LNCAP (cell line): ENCODE data around the gene SFXN1.

Source experiments
- TF ChIP-seq, protein P1 (sequence below): fragments of 450-650 bp; IDR thresholded peaks from 2 replicates; pipeline ENCODE4 v1.5.1; 2017; ENCODE audit warnings: mild to moderate bottlenecking

Gene SFXN1

DNA sequence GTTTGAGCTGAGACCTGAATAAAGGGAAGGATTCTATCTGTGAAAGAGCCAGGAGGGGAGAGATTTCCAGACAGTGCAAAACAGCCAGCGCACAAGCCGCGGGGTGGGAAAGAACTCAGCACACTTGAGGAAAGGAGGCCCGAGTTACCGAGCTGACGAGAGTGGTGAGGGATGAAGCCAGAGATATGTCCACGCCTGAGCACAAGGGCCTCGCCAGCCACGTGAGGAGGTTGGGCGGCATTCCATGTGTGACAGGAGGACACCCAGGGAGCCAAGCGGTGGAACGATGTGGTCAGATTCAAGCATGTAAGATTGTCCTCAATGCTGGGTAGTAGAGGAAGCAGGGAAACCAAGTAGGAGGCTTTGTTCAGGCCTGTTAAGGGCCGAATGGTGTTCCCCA is 17.0 kb upstream of the SFXN1 start:
- TF ChIP-seq, protein P1, sequence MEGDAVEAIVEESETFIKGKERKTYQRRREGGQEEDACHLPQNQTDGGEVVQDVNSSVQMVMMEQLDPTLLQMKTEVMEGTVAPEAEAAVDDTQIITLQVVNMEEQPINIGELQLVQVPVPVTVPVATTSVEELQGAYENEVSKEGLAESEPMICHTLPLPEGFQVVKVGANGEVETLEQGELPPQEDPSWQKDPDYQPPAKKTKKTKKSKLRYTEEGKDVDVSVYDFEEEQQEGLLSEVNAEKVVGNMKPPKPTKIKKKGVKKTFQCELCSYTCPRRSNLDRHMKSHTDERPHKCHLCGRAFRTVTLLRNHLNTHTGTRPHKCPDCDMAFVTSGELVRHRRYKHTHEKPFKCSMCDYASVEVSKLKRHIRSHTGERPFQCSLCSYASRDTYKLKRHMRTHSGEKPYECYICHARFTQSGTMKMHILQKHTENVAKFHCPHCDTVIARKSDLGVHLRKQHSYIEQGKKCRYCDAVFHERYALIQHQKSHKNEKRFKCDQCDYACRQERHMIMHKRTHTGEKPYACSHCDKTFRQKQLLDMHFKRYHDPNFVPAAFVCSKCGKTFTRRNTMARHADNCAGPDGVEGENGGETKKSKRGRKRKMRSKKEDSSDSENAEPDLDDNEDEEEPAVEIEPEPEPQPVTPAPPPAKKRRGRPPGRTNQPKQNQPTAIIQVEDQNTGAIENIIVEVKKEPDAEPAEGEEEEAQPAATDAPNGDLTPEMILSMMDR = no peak

DNA sequence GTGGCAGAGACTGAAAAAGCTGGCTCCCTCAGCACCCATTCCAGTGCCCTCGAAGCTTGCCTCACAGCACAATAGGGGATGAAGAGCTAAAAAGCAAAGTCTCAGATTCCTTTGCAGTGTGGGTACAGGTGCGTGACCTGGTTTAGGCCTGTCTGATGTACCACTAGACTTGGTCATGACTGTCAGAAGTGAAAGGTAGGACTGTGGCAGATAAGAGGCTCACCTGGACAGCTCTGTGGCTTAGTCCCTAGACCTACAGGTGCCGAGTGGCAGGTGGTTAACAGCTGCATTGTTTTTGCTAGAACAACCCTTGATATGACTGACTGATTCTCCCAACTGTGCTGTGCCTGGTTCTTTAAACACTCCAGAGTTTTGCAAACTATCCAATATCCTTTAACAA is 14.7 kb upstream of the SFXN1 start:
- TF ChIP-seq, protein P1 = no peak

DNA sequence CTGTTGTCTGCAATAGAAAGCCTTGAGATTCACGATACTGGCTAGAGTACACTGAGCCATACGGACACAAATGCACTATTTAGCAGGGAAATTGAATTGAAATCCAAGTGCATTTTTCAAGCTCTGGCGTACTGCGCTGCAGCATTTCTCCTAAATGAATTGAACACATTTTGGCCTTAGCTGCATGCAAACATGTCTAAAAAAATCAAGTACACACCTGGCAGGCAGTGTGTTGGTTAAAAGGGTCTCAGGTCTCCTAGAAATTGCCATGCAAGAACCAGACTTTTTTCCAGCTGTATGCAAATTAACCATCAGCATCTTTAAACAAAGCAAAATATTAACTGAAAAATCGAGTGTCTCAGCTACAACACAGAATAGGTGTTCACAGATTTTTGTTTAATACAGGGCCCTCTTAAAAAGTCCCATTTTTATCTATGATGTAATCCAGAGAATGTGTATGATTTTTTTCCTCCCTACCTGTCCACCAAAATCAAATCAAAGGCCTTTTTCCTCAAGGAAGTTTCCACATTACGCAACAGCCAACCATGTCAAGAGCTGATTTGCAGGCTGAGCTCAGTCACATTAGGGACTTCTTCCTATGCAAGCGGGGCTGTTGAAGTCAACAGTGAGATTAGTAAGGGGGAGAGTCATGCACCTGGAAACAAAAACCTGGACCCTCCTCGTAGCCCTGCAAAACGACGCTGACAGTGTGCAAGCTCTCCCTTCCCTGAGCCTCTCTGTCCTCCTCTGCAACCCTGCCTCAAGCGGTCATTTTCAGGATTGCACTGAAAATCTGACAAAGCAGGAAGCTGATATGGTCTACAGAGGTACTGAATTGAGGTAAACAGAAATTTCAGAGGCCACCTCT is 14.1 kb upstream of the SFXN1 start:
- TF ChIP-seq, protein P1 = peak; percentile 66

DNA sequence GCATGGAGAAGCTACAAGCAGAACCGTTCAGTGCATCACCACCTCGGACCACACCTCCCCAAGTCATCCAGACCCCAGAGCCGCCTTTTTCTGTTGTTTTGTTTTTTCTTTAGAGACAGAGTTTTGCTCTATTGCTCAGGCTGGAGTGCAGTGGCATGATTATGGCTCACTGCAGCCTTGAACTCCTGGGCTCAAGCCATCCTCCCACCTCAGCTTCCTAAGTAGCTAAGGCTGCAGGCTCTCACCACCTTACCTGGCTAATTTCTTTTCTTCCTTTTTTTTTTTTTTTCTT is 13.5 kb upstream of the SFXN1 start:
- TF ChIP-seq, protein P1 = no peak; the same call in 1 of the 2 replicates

DNA sequence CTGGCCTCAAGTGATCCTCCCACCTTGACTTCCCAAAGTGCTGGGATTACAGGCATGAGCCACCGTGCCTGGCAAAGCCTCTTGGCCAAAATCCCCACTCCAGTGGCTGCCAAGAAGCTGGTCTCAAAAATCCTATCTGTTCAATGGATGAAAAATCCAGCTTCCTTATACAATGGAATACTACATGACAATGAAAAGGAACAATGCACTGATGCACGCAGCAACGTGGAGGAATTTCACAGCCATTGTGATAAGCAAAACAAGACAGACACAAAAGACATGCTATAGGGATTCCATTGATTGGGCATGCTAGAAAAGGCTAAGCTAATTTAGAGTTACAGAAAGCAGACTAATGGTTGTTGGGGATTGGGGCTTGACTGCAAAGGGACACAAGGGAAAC is 13.1 kb upstream of the SFXN1 start:
- TF ChIP-seq, protein P1 = no peak

DNA sequence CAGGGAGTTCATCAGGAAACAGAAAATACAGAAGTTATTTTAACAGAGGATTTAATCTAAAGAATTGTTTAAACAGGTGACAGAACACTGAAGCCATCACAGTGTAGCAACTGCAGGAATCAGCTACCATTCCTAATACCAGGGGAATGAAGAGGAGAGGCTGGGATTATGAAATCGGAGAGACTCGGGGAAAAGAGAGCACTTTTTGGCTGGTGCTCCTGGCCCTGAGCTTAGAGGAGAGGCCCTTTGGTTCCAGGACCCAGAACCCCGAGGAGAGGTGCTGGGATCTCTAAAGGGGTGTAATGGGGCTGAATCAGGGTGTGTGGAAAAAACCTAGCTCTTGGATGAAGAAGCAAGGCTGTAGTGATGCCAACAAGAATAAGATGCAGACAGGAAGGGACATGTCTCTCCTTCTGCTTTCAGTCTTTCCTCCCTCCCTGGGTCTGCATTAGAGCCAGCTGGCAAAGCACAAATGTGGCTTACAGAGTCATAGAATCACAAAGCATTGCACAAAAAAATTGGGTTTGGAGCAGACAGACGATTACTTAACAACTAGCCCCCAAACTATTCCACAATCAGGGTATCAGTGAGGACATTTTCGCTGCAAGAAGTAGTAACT is 11.6 kb upstream of the SFXN1 start:
- TF ChIP-seq, protein P1 = no peak

DNA sequence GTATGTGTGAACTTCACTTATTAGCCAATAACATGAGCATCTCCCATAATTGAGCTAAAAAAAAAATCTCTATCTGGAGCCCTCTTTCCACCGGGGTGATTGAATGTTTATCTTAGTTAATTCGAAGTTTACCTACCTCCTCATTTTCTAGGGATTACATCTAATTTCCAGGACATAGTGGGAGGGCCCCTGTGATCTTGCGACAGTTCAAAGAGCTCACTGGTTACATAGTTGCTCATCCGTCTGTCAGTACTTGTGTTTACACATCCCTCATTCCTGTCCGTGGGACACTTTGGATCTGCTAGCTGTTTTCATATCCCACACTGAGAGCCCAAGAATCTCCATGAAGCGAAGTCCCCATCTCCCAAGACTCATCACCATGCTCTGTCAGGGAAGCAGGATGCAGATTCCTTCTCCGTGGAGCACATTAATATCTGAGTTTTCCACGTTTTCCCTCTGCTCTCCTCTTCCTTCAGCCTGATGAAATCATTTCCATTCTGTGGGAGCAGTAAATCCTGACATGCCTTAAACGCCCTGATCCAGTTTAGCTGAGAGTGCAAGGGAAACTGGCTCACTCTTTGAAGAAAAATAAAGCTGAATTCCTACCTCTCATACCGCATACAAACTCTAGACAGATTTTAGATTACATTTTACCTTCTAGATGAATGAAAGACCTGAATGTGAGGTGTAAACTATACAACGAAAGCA is 10.2 kb upstream of the SFXN1 start:
- TF ChIP-seq, protein P1 = no peak
